Left ventricle myocardium inferior (tissue), 1 donor: ENCODE data around the gene ASTN2. TPM values are rescaled to one million over a fixed set of nuclear protein-coding genes. Genes with fewer than 3 reads are reported as not detected.
"Not testable (repeated sequence)": the region's sequence is repeated elsewhere in the genome, so short reads cannot be mapped to it uniquely, and the experiment has no call there.

Source experiments
- DNase-seq: peaks from one replicate; pipeline ENCODE4 v3.0.0-alpha.2; 2020
- H3K27ac ChIP-seq: fragments of 200-600 bp; replicated peaks from 2 replicates; pipeline ENCODE4 v1.8.0; 2021
- H3K27me3 ChIP-seq: fragments of 200-600 bp; 2 replicates; pipeline ENCODE4 v1.8.0; 2021; ENCODE audit warnings: low read depth
- H3K36me3 ChIP-seq: fragments of 200-600 bp; 2 replicates; pipeline ENCODE4 v1.8.0; 2021
- H3K4me1 ChIP-seq: fragments of 200-600 bp; 2 replicates; pipeline ENCODE4 v1.8.0; 2021
- H3K4me3 ChIP-seq: fragments of 200-600 bp; 2 replicates; pipeline ENCODE4 v1.8.0; 2021; ENCODE audit warnings: mild to moderate bottlenecking, moderate library complexity
- H3K9me3 ChIP-seq: fragments of 200-600 bp; replicated peaks from 2 replicates; pipeline ENCODE4 v1.8.0; 2021
- CTCF ChIP-seq: fragments of 200-600 bp; IDR thresholded peaks from 2 replicates; pipeline ENCODE4 v1.8.0; 2021; ENCODE audit warnings: antibody characterized with exemption, mild to moderate bottlenecking, borderline replicate concordance
- intact Hi-C: fragments of 100-400 bp; cut with micrococcal nuclease; formaldehyde crosslinking; loops from one replicate; pipeline ENCODE4 v1.11.0; 2022
- total RNA-seq: library from RNA; stranded (reverse); fragmentation: NEBNext Ultra II Directional; extraction: Animal tissue kit (Norgen Biotek cat#: 25700); gene quantifications from one replicate; pipeline ENCODE4 v1.2.1, GENCODE V29; 2021
- donor health status: DM: no; HTN: yes; CAD: no; lungs with severe emphysema.

ASTN2 gene
- total RNA-seq, 1 donor from 2014 or later, result 6.1 TPM

- Histone ChIP-seq H3K4me3 (no peak overlapping the region), H3K27me3 (no peaks in the 10 kb centered on the region), H3K27ac (no peak overlapping the region), H3K9me3 (peaks cover 22% of the 10 kb centered on the region), H3K4me1 (no peaks in the 10 kb centered on the region), H3K36me3 (no peaks in the 10 kb centered on the region)
- no peak for TF ChIP-seq CTCF
- intact Hi-C loops, result no loop called here
- DNase-seq, result no peak
Measured at GRCh38 chr9:116900543-116900942, 514.3 kb downstream of the ASTN2 start.

DNA sequence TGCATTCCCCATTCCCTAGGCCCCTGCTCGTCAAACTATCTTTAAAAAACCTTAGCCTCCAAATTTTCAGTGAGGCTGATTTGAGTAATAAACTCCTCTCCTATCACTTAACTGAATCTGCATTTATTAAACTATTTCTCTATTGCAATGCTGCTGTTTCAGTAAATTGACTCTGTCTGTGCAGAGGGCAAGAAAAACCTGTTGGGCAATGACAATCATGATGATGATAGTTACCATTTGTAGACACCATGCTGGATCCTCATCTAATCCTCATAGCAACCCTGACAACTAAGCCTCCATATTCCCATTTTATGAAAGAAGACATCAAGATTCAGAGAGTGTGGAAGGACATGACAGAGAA, 514.9 kb downstream of the ASTN2 start:
- DNase-seq, result no peak
- Histone ChIP-seq H3K36me3 (no peaks in the 10 kb centered on the region), H3K4me1 (no peaks in the 10 kb centered on the region), H3K4me3 (no peak overlapping the region), H3K27me3 (no peaks in the 10 kb centered on the region), H3K27ac (no peak overlapping the region), H3K9me3 (peaks cover 22% of the 10 kb centered on the region)
- no peak for TF ChIP-seq CTCF
- intact Hi-C loops, result no loop called here

DNA sequence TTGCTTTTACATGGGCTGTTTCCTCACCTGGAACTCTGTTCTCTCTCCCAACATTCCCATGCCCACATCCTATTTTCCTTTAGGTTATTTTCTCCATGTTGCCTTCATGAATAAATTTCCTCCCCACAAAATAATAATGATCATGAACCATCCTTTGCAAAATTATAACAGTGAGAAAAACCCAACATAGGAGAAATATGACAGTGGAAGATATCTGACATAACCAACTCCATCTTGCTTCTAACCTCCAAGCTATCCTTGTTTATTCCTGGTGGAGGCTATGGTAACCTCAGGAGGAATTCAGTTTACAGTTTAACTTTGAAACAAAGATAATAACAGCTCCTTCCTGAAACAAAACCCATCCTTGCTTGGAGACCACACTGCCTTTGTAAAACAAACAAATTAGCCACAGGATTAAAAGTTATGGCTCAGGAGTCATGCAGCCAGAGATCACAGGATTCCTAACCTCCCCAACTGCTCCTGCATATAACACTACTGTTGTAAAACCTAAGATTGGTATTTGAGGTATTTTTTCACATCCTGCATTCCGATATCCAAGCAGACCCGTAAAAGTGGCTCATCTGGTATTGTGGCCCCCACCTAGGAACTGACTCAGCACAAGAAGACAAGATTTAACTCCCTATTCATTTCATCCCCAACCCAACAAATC, 515.4 kb downstream of the ASTN2 start:
- intact Hi-C loops, result no loop called here
- Histone ChIP-seq H3K4me1 (no peaks in the 10 kb centered on the region), H3K27ac (no peak overlapping the region), H3K36me3 (no peaks in the 10 kb centered on the region), H3K4me3 (no peak overlapping the region), H3K27me3 (no peaks in the 10 kb centered on the region), H3K9me3 (peaks cover 22% of the 10 kb centered on the region)
- DNase-seq, result no peak
- no peak for TF ChIP-seq CTCF

- H3K27ac ChIP-seq, intact Hi-C loops: not testable (repeated sequence)
Measured at GRCh38 chr9:116898131-116898530, 516.7 kb downstream of the ASTN2 start.

DNA sequence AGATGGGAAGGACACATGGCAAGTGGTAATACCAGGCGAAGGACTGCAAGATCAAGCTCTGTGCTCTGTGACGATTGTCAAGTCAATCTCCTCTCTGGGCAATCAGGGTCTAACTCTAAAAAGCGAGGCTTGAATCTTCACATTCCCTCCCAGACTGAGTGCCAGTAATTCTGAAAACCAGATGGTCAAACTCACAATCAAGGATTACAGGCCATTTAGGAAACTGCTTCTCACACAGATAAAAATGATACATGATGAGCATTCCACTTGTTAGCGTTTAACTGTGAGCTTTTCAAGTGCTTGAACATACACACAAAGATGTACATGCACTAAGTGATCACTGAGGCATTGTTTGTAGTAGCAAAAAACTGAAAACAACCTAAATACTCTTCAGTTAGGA, 517.7 kb downstream of the ASTN2 start:
- intact Hi-C loops, result no loop called here

More at GRCh38 chr9:116898131-116898530, 516.7 kb downstream of the ASTN2 start:
- DNase-seq, H3K4me1 ChIP-seq, H3K27me3 ChIP-seq, H3K4me3 ChIP-seq, H3K36me3 ChIP-seq: not testable (repeated sequence)
- peaks cover 22% of the 10 kb centered on the region for H3K9me3 ChIP-seq

More for the DNA sequence above, 517.7 kb downstream of the ASTN2 start:
- Histone ChIP-seq H3K36me3 (no peaks in the 10 kb centered on the region), H3K4me1 (no peaks in the 10 kb centered on the region), H3K27me3 (no peaks in the 10 kb centered on the region), H3K27ac (no peak overlapping the region), H3K4me3 (no peak overlapping the region), H3K9me3 (peaks cover 22% of the 10 kb centered on the region)
- TF ChIP-seq CTCF, result no peak
- DNase-seq, result no peak
